NCI-H226 (cell line): Measurements from ENCODE around the gene SLC23A1.
A peak's percentile ranks its signal among the peaks of the same experiment; 100 is the strongest.
"Not testable (repeated sequence)": the region's sequence is repeated elsewhere in the genome, so short reads cannot be mapped to it uniquely, and the experiment has no call there.

Experiments used
- DNase-seq: peaks from one replicate; pipeline ENCODE4 v3.0.0-alpha.2; 2015

Gene SLC23A1

DNA sequence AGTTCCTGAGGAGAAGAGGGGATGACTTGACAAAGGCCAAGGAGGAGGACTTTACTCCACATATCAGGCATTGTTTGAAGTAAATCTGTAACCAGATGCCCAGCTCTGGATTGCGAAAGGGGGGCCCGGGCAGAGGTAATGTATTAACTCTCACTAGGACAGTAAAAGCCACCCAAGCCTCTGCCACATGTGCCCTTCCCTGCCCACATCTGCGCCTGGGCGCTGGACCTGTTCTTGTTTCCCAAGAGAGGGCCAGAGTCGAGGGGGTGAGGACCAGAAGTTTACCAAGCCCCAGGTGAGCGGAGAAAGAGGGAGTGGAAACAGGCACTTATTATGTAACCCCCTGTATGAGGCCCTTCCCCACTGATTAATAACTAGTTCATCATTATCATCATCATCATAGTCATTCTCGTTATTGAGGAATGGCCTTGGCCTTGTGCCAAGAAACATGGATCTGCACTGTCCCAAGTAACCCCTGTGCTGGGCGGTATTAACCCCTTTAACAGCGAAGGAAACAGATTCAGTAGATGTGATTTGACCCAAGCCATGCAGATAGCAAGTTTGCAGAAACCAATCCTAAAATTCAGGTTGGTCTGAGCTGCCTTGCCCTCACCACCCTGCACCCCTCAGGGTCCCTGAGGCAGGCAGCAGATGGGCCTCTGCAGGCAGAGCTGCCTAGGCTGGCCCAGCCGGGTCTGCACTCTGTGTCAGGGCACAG lies at the start of gene SLC23A1:
SLC23A1 (minus strand) TSS at position 23 of the 718 bp plus-strand sequence. CDS start 44 bp downstream, outside the sequence.
- no peak for DNase-seq

DNA sequence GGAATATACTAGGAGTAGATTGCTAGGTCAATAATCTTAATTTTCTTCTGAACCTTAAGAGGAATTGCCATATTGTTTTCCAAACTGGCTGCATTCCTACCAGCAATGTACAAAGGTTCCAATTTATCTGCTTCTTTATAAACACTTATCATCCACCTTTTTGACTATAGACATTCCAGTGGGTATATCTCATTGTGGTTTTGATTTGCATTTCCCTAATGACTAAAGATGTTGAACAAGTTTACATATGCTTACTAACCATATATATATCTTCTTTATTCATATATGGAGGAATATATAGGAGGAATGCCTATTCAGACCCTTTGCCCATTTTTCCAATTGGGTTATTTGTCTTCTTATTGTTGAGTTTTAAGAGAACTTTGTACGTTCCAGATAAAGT lies 48.6 kb upstream of the SLC23A1 start:
- no peak for DNase-seq

- DNase-seq: no peak
Observed at GRCh38 chr5:139430015-139430414, 46.9 kb upstream of the SLC23A1 start.

DNA sequence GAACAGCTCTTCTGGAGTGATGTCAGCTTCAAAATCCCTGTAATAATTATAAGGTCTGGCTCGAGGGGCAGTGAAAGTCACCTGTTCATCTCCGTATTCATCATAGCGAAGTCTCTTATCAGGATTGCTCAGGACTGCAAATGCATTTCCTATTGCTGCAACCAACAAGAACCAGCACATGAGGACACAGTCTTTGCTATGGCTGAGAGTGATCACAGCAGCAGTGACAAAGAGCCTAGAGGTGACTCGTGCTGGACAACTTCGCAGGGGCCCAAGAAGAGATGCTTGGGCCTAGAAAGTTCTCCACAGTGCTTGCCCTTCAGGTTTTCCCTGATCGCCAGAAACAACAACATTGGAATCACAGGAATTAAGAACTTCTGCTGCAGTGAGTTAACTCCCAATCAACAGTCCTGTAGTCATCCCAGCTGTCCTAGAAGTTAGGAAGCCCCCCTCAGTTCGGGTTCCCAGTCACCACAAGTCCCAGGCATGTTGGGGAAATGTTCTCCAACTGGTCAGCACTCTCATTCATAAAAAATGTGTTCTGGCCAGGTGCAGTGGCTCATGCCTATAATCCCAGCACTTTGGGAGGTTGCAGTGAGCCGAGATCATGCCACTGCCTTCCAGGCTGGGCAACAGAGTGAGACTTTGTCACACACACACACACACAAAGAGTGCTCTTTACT lies 43.2 kb upstream of the SLC23A1 start:
- DNase-seq: no peak

DNA sequence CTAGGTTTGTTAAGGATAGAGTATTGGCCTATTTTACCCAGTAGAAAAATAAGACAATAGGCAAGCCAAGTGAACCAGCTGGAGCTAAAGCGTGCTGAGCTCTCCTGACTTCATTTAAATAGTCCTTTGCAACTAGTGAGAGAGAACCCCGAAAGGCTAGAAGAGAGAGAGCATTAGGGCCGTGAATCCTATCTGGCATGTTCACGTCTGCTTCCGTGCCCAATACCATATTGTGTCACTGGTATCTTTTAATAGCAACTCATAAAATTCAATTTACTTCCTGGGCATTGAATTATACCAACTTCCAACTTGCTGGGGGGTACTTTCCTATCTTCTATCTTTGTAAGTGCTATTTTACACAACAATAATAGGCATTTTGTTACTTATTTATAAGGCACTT lies 42.4 kb upstream of the SLC23A1 start:
- no peak for DNase-seq

- DNase-seq: peak; percentile 41
Observed at GRCh38 chr5:139422307-139422893, 39.3 kb upstream of the SLC23A1 start.

GRCh38 chr5:139419226-139420192 lies 36.4 kb upstream of the SLC23A1 start:
- DNase-seq: no peak

- no peak for DNase-seq
Observed at GRCh38 chr5:139418793-139419192, 35.7 kb upstream of the SLC23A1 start.

- no peak for DNase-seq
Observed at GRCh38 chr5:139417214-139417613, 34.1 kb upstream of the SLC23A1 start.

- DNase-seq: no peak
Observed at GRCh38 chr5:139416651-139417050, 33.6 kb upstream of the SLC23A1 start.

DNA sequence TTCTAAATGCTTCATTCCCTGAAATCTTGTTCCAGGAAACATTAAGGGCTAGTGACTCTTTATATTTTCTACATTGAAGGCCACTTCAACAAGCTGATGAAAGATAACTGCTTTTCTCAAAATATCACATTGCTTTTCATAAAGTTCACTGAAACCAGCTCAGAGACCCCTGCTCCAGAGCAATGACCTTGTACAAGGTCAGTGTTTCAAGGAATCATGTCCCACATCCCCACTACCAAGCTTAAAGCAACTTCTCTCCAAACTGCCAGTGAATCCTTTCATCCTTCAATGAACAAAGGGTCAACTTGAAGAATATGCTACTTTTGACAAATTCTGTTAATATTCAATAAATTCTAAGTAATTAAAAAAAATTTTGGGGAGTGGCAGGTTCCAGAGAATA lies 32.8 kb upstream of the SLC23A1 start:
- no peak for DNase-seq

- DNase-seq: no peak
Observed at GRCh38 chr5:139415221-139415861, 32.2 kb upstream of the SLC23A1 start.

DNA sequence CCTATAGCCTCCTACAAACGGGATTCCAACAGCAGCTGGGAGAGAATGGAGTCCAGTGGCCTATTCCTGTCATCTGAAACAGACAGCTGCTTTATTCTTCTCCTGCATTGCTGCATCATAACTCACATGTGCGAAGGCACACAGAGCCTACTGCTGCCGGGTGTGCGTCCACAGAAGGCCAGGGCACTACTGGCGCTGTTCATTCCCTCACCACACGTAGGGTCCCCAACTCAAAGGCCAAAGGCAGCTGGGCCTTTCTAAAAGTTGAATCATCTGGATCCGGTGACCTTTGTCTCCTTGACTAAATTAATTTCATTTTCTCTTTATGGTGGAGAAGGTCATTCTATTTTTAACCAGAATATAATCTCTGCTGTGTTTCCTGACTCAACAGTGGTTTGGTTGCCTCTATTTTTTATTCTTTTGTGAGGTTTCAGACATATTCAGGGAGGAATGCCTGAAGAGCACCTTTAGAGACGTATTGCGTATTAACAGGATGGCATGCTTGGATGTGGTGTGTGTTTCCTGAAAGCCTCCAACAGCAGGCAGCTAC lies 31.6 kb upstream of the SLC23A1 start:
- DNase-seq: no peak

DNA sequence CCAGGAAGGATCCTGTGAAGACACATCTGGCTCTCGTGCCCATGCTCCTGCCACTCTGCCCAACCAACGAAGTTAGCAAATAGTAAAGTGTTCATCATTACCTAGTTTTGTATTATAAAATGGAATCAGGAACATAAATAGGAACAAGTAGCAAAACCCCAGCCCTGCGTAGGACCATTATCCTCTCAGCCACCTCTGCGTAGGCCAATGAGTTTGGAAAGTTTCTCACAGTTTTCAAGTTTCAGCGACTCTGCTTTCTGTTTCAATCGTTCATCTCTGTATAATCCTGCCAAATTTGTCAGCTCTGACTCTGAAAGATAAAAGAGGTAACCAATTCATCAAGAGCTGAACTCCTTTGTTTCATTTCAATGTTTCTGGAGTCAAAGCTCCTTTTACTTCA lies 30.9 kb upstream of the SLC23A1 start:
- no peak for DNase-seq

- no peak for DNase-seq
Observed at GRCh38 chr5:139413153-139413552, 30.1 kb upstream of the SLC23A1 start.

- no peak for DNase-seq
Observed at GRCh38 chr5:139410993-139411828, 28.1 kb upstream of the SLC23A1 start.

DNA sequence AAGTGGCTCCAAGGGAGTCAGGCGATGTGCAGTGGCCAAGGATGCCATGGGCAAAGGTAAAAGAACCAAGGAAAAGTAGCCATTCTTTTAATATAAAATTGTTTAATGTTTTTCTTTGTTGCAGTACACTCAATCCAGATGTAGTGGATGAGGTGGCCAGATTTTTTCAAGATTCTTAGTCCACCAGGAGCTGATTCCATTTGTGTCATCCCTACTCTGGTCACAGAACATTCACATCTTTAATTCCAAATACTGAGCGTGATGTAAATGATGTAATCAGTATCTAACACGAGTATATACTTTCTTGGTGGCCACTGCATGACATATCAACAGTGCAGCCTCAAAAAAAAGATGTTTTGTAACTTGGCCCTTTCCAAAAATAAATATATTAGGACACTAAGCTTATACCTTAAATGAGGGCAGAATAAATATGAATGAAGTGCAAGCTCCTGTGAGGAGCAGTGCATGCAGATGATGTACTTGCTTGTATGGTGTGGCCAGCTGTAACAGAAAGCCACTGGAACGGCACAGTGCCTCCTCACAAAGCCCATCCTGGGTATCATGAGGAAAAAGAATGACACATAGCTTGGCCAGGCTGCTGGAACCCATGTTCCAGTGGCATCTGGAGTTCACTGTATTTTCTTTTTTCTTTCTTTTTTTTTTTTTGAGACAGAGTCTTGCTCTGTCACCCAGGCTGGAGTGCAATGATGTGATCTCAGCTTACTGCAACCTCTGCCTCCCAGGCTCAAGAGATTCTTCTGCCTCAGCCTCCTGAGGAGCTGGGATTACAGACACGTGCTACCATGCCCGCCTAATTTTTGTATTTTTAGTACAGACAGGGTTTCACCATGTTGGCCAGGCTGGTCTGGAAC lies 27.3 kb upstream of the SLC23A1 start:
- no peak for DNase-seq

DNA sequence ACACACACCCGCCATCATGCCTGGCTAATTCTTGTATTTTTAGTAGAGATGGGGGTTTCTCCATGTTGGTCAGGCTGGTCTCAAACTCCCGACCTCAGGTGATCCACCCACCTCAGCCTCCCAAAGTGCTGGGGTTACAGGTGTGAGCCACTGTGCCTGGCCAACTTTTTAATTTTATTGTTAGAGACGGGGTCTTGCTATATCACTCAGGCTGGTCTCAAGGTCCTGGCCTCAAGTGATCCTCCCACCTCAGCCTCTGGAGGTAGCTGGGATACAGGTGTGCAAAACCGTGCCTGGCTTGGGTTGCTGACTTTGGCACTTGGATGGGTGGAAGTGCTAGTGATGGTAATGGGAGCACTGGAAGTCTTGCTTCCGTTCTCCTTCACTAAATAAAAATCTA lies 26.0 kb upstream of the SLC23A1 start:
- not testable (repeated sequence) for DNase-seq

DNA sequence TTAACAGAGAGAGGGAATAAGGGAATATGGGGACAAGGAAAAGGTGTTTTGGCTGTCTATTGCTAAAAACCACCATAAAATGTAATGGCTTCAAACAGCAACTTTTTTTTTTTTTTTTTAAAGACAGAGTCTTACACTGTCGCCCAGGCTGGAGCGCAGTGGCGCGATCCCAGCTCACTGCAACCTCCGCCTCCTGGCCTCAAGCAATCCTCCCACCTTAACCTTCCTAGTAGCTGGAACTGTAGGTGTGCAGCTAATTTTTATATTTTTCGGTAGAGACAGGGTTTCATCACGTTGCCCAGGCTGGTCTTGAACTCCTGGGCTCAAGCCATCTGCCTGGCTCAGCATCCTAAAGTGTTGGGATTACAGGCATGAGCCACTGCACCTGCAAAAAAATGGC lies 25.1 kb upstream of the SLC23A1 start:
- DNase-seq: no peak

GRCh38 chr5:139407517-139407916 lies 24.4 kb upstream of the SLC23A1 start:
- DNase-seq: no peak
